Measurements from ENCODE around the gene PLEK2. TPM values are rescaled to one million over a fixed set of nuclear protein-coding genes. Genes with fewer than 3 reads are reported as not detected.

The PLEK2 gene
- total RNA-seq, 1 donor from 2014 or later: 111 TPM

DNA sequence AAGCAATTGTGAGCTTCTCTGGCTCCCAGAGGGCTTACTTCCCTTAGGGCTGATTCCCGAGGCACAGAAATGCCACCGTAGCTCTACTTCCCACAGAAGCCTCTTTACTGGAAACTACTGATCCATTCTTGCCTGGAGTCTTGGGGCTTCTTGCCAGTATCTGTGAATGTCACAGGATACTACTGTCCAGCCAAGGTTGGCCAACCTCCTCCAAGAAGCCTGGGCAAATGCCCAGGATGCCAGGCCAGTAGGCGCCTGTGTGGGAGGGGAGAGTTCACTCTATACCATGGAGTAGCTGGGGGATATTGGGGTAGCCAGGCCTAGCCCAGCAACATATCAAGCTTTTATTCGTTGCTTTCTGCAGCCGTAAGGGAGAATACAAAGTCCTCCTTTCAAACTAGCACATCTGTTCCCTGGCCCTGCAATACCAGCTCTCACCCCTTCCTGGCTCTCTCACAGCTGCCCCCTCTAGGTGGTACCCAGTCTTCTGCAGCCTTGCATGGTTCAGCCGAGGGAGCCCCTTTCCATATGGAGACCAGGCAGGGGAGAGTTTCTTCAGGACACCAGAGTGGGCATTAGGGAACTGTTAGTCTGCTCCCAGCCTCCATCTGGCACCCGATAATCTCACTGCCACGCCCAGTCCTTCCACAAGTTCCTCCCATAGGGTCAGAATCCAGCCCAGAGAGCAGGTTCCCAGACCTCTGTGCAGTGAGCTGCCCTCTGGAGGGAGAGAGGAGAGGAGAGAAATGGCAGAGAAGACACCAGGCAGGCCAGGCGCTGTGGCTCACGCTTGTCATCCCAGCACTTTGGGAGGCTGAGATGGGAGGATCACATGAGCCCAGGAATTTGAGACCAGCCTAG is 24.3 kb upstream of the PLEK2 start:
- TF ChIP-seq, protein P1, sequence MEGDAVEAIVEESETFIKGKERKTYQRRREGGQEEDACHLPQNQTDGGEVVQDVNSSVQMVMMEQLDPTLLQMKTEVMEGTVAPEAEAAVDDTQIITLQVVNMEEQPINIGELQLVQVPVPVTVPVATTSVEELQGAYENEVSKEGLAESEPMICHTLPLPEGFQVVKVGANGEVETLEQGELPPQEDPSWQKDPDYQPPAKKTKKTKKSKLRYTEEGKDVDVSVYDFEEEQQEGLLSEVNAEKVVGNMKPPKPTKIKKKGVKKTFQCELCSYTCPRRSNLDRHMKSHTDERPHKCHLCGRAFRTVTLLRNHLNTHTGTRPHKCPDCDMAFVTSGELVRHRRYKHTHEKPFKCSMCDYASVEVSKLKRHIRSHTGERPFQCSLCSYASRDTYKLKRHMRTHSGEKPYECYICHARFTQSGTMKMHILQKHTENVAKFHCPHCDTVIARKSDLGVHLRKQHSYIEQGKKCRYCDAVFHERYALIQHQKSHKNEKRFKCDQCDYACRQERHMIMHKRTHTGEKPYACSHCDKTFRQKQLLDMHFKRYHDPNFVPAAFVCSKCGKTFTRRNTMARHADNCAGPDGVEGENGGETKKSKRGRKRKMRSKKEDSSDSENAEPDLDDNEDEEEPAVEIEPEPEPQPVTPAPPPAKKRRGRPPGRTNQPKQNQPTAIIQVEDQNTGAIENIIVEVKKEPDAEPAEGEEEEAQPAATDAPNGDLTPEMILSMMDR (IDR thresholded peaks at IDR 0.05; ENCODE audit: insufficient read depth, low read length, severe bottlenecking): no peak
- Histone ChIP-seq H3K27me3 (ENCODE audit: control insufficient read depth, insufficient read depth, low read length) (no peaks in the 10 kb centered on the region), H3K4me3 (ENCODE audit: low read depth, low read length) (no peak overlapping the region), H3K36me3 (ENCODE audit: control insufficient read depth, insufficient read depth, low read length) (no peaks in the 10 kb centered on the region)
- FAIRE-seq (peak; percentile 32), DNase-seq (ENCODE audit: low read depth) (no peak)

DNA sequence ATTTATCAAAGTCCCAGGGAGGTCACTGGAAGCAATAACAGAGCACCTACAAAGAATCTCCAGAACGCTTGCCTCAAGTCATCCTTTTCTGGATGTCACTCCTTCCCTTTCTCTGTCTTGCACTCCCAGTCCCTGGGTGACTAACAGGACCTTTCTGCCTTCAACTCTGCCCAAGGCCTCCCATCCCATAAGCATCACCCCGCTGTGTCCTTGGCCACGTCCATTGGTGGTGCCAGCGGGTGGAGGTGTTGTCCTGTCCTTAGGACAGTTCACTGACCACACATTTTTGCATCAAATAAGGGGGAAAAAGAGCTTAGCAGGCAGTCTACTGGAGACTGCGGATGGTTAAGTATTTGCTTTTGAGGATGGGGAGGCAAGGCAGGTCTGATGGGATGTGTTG is 23.6 kb upstream of the PLEK2 start:
- FAIRE-seq: no peak
- no peaks in the 10 kb centered on the region for H3K27me3 ChIP-seq (ENCODE audit: control insufficient read depth, insufficient read depth, low read length)

DNA sequence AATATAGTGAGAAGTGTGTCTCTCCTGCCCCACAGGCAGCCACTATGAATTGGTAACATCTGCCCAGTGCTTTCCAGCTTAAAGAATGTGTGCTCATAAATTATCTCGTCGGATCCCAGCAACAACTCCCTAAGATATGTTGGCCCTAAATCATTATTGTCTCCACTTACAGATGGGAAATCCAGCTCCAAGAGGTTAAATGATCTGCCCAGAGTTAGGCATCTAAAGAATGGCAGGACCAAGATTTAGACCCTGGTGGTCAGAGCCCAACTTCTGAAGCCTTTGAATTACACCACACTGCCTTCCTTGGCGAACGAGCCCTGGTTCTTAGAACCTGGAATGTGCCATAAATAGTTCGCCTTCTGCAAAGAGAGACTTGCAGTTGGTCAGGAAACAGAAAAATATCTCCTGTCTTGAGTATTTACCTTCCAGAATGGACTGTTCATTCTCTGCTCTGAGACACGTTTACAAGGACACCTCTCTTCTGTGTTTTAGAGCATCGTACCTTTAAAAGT is 20.1 kb upstream of the PLEK2 start:
- H3K27me3 ChIP-seq (ENCODE audit: control insufficient read depth, insufficient read depth, low read length): no peaks in the 10 kb centered on the region
- H3K36me3 ChIP-seq (ENCODE audit: control insufficient read depth, insufficient read depth, low read length): no peaks in the 10 kb centered on the region
- peak; percentile 18 for FAIRE-seq
- no peak overlapping the region for H3K4me3 ChIP-seq (ENCODE audit: low read depth, low read length)
- TF ChIP-seq, protein P1 (IDR thresholded peaks at IDR 0.05; ENCODE audit: insufficient read depth, low read length, severe bottlenecking): no peak
- DNase-seq (ENCODE audit: low read depth): no peak

More for the DNA sequence above, 23.6 kb upstream of the PLEK2 start:
- no peak overlapping the region for H3K4me3 ChIP-seq (ENCODE audit: low read depth, low read length)
- no peak for DNase-seq (ENCODE audit: low read depth)
- no peaks in the 10 kb centered on the region for H3K36me3 ChIP-seq (ENCODE audit: control insufficient read depth, insufficient read depth, low read length)
- TF ChIP-seq, protein P1 (IDR thresholded peaks at IDR 0.05; ENCODE audit: insufficient read depth, low read length, severe bottlenecking): no peak

DNA sequence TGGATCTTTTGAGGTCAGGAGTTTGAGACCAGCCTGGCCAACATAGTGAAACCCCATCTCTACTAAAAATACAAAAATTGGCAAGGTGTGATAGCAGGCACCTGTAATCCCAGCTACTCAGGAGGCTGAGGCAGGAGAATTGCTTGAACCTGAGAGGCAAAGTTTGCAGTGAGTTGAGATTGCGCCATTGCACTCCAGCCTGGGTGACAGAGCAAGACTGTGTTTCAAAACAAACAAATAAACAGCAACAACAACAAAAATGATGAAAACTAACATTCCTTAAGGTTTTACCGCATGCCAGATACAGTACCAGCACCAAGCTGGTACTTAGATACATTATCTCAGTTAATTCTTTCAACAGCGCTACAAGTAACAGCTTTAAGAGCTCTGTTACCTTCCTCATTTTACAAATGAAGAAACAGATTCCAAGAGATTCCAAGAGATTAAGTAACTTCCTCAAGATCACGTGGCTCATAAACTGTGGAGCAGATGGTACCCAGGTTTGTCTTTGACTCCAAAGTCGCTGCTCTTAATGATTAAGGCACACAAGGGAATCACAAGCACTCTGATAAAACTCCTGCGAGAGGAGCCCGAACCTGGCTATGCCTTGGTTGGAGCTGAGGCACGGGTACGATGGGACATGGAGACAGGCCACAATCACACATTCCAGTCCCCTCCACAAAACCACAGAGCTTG is 17.7 kb upstream of the PLEK2 start:
- TF ChIP-seq, protein P1 (IDR thresholded peaks at IDR 0.05; ENCODE audit: insufficient read depth, low read length, severe bottlenecking): no peak
- FAIRE-seq (no peak), DNase-seq (ENCODE audit: low read depth) (no peak)
- Histone ChIP-seq H3K36me3 (ENCODE audit: control insufficient read depth, insufficient read depth, low read length) (no peaks in the 10 kb centered on the region), H3K27me3 (ENCODE audit: control insufficient read depth, insufficient read depth, low read length) (no peaks in the 10 kb centered on the region), H3K4me3 (ENCODE audit: low read depth, low read length) (no peak overlapping the region)

DNA sequence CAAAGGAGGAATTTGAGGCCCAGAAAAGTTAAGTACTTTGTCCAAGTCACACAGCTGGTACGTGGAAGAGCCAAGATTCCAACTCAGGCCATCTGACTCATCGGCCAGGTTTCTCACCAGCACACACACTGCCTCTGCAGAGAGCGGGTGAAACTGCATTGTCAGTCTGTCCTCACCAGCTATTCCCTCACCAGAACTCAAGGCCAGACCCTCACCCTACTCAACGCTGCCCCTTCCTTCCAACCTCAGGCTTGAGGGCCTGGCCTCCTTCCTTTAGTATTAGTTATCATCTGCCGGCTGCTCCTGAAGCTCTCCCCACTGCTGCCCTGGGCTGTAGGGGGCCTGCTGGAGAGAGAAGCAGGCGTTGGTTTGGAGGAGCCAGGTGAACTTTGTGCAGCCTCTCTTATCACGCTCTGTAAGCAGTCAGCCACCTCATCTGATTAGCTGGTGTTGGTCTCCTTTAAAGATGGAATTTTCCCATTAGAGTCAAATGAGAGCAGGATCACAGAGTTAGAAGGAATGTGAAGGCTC is 16.6 kb upstream of the PLEK2 start:
- Histone ChIP-seq H3K4me3 (ENCODE audit: low read depth, low read length) (no peak overlapping the region), H3K27me3 (ENCODE audit: control insufficient read depth, insufficient read depth, low read length) (no peaks in the 10 kb centered on the region), H3K36me3 (ENCODE audit: control insufficient read depth, insufficient read depth, low read length) (no peaks in the 10 kb centered on the region)
- TF ChIP-seq, protein P1 (IDR thresholded peaks at IDR 0.05; ENCODE audit: insufficient read depth, low read length, severe bottlenecking): no peak
- DNase-seq (ENCODE audit: low read depth) (peak; percentile 66), FAIRE-seq (no peak)

All from bronchial epithelial cell (primary cell).